Progenitor cell of endocrine pancreas (in vitro differentiated cells): ENCODE data around the gene SNRNP200. TPM values are rescaled to one million over a fixed set of nuclear protein-coding genes. Genes with fewer than 3 reads are reported as not detected.

Experiments
- DNase-seq: peaks from one replicate; pipeline ENCODE4 v3.0.0; 2021; ENCODE audit warnings: low spot score; ENCODE audit not compliant: unreplicated experiment
- H3K27ac Mint-ChIP-seq: 2 replicates; pipeline ENCODE4 v1.8.0; 2021; ENCODE audit warnings: mild to moderate bottlenecking, moderate library complexity, mixed read lengths
- H3K27me3 Mint-ChIP-seq: 2 replicates; pipeline ENCODE4 v1.8.0; 2021; ENCODE audit warnings: mixed read lengths
- H3K36me3 Mint-ChIP-seq: 2 replicates; pipeline ENCODE4 v1.8.0; 2022; ENCODE audit warnings: mixed read lengths; ENCODE audit not compliant: insufficient read depth
- H3K4me1 Mint-ChIP-seq: 2 replicates; pipeline ENCODE4 v1.8.0; 2021; ENCODE audit warnings: low read depth, mixed read lengths
- H3K4me3 Mint-ChIP-seq: 2 replicates; pipeline ENCODE4 v1.8.0; 2021; ENCODE audit warnings: low read depth, mild to moderate bottlenecking, moderate library complexity, mixed read lengths
- H3K9me3 Mint-ChIP-seq: 2 replicates; pipeline ENCODE4 v1.8.0; 2021; ENCODE audit warnings: low read depth, mixed read lengths
- total RNA-seq: library from RNA; stranded (reverse); gene quantifications from 2 replicates; pipeline ENCODE4 v1.2.1, GENCODE V29; 2021
- TF ChIP-seq, protein P1 (sequence below): fragments of 200-600 bp; sonication (generic); IDR thresholded peaks from one replicate; pipeline ENCODE4 v1.5.0; 2021; ENCODE audit warnings: antibody characterized with exemption, mild to moderate bottlenecking; ENCODE audit not compliant: unreplicated experiment

Gene SNRNP200
- total RNA-seq, 1 donor from 2014 or later, result 235 TPM

DNA sequence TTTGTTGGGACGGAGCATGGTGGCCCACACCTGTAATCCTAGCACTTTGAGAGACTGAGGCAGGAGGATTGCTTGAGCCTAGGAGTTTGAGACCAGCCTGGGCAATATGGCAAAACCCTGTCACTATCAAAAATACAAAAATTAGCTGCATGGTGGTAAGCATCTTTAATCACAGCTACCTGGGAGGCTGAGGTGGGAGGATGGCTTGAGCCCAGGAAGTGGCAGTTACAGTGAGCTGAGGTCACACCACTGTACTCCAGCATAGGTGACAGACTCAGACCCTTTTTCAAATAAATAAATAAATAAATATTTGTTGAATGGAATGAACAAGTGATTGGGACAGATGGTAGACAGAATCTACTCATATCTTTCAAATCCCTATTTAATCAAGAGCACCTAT lies 14.1 kb upstream of the SNRNP200 start:
- H3K4me1 Mint-ChIP-seq, result peaks cover 5% of the 10 kb centered on the region
- no peak for DNase-seq
- H3K27me3 Mint-ChIP-seq, result peaks cover 58% of the 10 kb centered on the region
- no peak overlapping the region for H3K4me3 Mint-ChIP-seq
- no peak overlapping the region for H3K27ac Mint-ChIP-seq
- TF ChIP-seq, protein P1, sequence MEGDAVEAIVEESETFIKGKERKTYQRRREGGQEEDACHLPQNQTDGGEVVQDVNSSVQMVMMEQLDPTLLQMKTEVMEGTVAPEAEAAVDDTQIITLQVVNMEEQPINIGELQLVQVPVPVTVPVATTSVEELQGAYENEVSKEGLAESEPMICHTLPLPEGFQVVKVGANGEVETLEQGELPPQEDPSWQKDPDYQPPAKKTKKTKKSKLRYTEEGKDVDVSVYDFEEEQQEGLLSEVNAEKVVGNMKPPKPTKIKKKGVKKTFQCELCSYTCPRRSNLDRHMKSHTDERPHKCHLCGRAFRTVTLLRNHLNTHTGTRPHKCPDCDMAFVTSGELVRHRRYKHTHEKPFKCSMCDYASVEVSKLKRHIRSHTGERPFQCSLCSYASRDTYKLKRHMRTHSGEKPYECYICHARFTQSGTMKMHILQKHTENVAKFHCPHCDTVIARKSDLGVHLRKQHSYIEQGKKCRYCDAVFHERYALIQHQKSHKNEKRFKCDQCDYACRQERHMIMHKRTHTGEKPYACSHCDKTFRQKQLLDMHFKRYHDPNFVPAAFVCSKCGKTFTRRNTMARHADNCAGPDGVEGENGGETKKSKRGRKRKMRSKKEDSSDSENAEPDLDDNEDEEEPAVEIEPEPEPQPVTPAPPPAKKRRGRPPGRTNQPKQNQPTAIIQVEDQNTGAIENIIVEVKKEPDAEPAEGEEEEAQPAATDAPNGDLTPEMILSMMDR, result no peak
- no peaks in the 10 kb centered on the region for H3K36me3 Mint-ChIP-seq
- no peaks in the 10 kb centered on the region for H3K9me3 Mint-ChIP-seq

DNA sequence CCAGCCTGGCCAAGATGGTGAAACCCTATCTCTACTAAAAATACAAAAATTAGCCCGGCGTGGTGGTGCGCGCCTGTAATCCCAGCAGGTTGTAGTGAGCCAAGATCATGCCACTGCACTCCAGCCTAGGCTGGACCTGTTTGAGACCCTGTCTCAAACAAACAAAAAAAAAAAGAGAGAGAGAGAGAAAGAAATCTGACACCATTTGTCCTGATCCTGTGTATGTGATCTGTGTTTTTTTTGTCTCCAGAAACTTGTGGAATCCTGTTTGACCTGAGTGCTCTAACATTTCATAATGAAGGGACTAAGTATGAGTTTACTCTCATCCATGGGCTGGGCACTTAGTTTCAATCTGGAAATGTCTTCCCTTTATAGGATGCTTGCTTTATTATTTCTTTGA lies 13.4 kb upstream of the SNRNP200 start:
- peaks cover 52% of the 10 kb centered on the region for H3K27me3 Mint-ChIP-seq
- H3K4me1 Mint-ChIP-seq, result peaks cover 5% of the 10 kb centered on the region
- H3K4me3 Mint-ChIP-seq, result no peak overlapping the region
- TF ChIP-seq, protein P1, result no peak
- H3K27ac Mint-ChIP-seq, result no peak overlapping the region
- no peaks in the 10 kb centered on the region for H3K9me3 Mint-ChIP-seq
- DNase-seq, result no peak
- H3K36me3 Mint-ChIP-seq, result no peaks in the 10 kb centered on the region

DNA sequence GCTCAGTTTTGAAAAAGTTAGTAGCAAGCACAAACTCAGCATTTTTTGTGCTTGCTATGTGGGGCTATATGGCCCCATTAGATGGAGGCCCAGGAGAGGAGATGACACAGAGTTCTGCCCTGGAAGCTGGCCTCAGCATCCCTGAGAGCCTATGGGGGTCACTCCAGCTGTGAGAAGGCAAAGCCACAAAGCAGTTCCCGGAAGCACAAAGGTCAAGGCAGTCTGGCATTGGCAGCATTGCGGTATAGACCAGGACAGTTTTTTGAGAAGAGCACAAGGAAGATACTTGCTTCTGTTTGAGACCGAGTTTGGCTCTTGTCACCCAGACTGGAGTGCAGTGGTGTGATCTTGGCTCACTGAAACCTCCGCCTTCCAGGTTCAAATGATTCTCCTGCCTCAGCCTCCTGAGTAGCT lies 12.2 kb upstream of the SNRNP200 start:
- H3K27me3 Mint-ChIP-seq, result peaks cover 44% of the 10 kb centered on the region
- H3K4me3 Mint-ChIP-seq, result no peak overlapping the region
- no peaks in the 10 kb centered on the region for H3K36me3 Mint-ChIP-seq
- H3K4me1 Mint-ChIP-seq, result peaks cover 5% of the 10 kb centered on the region
- no peaks in the 10 kb centered on the region for H3K9me3 Mint-ChIP-seq
- no peak for DNase-seq
- TF ChIP-seq, protein P1, result no peak
- no peak overlapping the region for H3K27ac Mint-ChIP-seq

DNA sequence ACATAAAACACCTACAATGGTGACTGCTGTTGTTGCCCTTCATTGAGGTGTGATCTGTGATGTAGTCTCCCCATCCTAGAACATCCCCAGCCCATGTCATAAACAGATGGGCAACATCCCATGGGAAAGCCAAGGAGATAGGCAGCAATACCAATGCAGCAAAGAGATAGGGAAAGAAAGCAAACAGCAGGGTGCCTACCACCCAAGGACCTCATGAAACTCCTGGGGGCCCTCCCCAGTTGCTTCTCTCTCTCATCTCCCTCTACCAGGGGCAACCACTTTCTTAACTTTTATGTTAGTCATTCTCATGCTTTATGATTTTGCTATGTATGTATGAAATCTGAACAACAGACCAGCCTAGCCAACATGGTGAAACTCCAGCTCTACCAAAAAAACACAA lies 11.7 kb upstream of the SNRNP200 start:
- Mint-ChIP-seq H3K4me1 (peaks cover 3% of the 10 kb centered on the region), H3K36me3 (no peaks in the 10 kb centered on the region), H3K27me3 (peaks cover 43% of the 10 kb centered on the region), H3K4me3 (no peak overlapping the region), H3K9me3 (no peaks in the 10 kb centered on the region), H3K27ac (no peak overlapping the region)
- no peak for DNase-seq
- TF ChIP-seq, protein P1, result no peak

DNA sequence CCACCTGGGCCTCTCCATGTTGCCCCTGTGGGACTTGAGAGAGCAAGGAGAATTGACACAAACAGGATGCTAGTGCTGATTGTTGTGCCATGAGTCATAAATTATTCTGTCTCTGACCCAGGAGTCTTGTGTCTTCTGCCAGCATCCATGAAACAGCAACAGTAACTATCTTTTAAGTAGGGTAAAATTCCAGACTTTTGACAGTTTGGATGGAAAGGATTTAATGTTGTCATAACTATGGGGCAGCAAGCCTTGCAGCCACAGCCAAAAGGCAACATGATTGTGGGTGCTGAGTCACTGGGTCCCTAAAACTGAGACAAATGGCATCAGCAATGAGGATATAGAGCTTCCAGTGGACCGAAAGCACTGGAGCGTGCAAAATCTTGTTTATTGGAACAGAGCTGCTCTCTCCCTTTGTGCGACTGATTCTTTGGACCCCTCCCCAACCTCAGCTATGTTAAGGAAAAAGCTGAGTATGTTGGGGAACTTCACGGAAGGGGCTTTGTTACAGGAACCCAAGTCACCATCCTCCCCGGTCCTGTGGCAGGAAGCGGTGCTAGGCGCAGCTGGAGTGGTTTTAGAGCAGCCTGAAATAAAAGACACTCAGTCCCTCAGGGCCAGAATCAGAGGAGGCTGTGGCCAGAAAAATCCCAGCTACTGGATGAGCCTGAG lies 10.2 kb upstream of the SNRNP200 start:
- H3K4me3 Mint-ChIP-seq, result no peak overlapping the region
- no peak for DNase-seq
- H3K27ac Mint-ChIP-seq, result no peak overlapping the region
- H3K4me1 Mint-ChIP-seq, result no peaks in the 10 kb centered on the region
- H3K36me3 Mint-ChIP-seq, result no peaks in the 10 kb centered on the region
- TF ChIP-seq, protein P1, result no peak
- H3K27me3 Mint-ChIP-seq, result peaks cover 36% of the 10 kb centered on the region
- no peaks in the 10 kb centered on the region for H3K9me3 Mint-ChIP-seq
